Measurements from ENCODE around the gene NDRG3. TPM values are rescaled to one million over a fixed set of nuclear protein-coding genes. Genes with fewer than 3 reads are reported as not detected.

The NDRG3 gene
- 10 to 100 TPM; 29.0 to 91.4 (median 62.0) TPM for total RNA-seq
- 10 to 100 TPM; 40.4 to 54.4 (median 40.8) TPM for polyA plus RNA-seq
- long read RNA-seq, donor 1, partial matches to known transcripts, result 0 of 3 reads
- long read RNA-seq, donor 1, other reads (novel, unspliced or antisense), result 0 of 3 reads
- long read RNA-seq, donor 2, partial matches to known transcripts, result 22 of 26 reads
- long read RNA-seq, donor 2, other reads (novel, unspliced or antisense), result 0 of 26 reads
- long read RNA-seq, donor 3, partial matches to known transcripts, result 0 of 3 reads
- long read RNA-seq, donor 3, other reads (novel, unspliced or antisense), result 0 of 3 reads
- long read RNA-seq, donor 4, transcript NDRG3-201 (16 exons, 2,964 nt), result major isoform, 9 of 17 reads
- long read RNA-seq, donor 4, partial matches to known transcripts, result 4 of 17 reads
- long read RNA-seq, donor 4, other reads (novel, unspliced or antisense), result 4 of 17 reads
- long read RNA-seq, donor 5, transcript NDRG3-201 (16 exons, 2,964 nt), result major isoform, 173 of 201 reads
- long read RNA-seq, donor 5, partial matches to known transcripts, result 14 of 201 reads
- long read RNA-seq, donor 5, other reads (novel, unspliced or antisense), result 11 of 201 reads
- long read RNA-seq, donor 6, transcript NDRG3-201 (16 exons, 2,964 nt), result major isoform, 21 of 31 reads
- long read RNA-seq, donor 6, partial matches to known transcripts, result 2 of 31 reads
- long read RNA-seq, donor 6, other reads (novel, unspliced or antisense), result 7 of 31 reads
- long read RNA-seq, donor 7, partial matches to known transcripts, result 0 of 4 reads
- long read RNA-seq, donor 7, other reads (novel, unspliced or antisense), result 0 of 4 reads
- long read RNA-seq, donor 8, transcript NDRG3-201 (16 exons, 2,964 nt), result major isoform, 8 of 8 reads
- long read RNA-seq, donor 8, partial matches to known transcripts, result 0 of 8 reads
- long read RNA-seq, donor 8, other reads (novel, unspliced or antisense), result 0 of 8 reads
- long read RNA-seq, donor 9, partial matches to known transcripts, result 0 of 3 reads
- long read RNA-seq, donor 9, other reads (novel, unspliced or antisense), result 0 of 3 reads
- long read RNA-seq, donor 10, partial matches to known transcripts, result 0 of 3 reads
- long read RNA-seq, donor 10, other reads (novel, unspliced or antisense), result 0 of 3 reads

DNA sequence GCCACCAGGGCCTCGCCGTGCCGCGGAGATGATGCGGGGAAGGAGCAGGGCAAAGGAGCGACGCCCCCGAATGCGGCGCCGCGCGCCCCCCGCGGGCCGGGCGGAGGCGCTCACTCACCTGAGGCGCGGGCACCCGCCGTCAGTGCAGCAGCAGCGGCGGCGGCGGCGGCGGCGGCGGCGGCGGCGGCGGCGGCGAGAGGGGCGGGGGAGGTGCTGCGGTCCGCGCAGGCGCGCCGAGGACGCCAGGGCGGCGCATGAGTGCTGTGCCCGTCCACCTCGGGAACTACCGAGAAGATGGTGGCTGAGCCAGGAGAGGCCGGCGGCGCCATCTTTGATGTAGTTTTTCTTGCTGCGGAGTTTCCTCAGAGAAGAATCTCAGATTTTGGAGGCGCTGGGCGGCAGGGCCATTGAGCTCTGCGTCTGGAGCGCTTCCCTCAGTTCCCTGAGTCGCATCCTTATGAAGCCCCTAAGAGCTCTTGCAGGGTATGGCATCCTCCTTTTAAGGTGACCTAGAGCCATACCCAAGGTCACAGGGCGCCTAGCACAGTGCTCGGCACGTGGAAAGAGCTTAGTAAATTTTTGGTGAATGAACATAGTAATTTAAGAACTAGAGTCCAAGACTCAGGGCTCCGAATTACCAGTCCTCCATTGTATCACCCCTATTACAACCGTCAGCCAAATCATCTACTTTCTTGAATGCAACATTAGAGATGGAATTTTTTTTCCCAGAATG, at the start of gene NDRG3:
TSS of gene NDRG3 (minus strand) at position 164 of the 733 bp plus-strand sequence. CDS start 24,355 bp downstream, outside the sequence.
- H3K27me3 ChIP-seq, result no peaks in the 10 kb centered on the region
- intact Hi-C loops (cut with DNase I), result no loop called here
- 2 to 9% (median 4%) methylated on average over 11 to 62 of the region's 63 CpGs for WGBS, 4 donors
- H3K4me1 ChIP-seq (replicated peaks in 1 of 2), result peaks cover 15 to 34% of the 10 kb centered on the region in 2 donors
- H3K9me3 ChIP-seq (replicated peaks in 1 of 3), result no peaks in the 10 kb centered on the region
- DNase-seq, result peak; percentile 90 to 98 (median 96)
- TF ChIP-seq, protein P1, sequence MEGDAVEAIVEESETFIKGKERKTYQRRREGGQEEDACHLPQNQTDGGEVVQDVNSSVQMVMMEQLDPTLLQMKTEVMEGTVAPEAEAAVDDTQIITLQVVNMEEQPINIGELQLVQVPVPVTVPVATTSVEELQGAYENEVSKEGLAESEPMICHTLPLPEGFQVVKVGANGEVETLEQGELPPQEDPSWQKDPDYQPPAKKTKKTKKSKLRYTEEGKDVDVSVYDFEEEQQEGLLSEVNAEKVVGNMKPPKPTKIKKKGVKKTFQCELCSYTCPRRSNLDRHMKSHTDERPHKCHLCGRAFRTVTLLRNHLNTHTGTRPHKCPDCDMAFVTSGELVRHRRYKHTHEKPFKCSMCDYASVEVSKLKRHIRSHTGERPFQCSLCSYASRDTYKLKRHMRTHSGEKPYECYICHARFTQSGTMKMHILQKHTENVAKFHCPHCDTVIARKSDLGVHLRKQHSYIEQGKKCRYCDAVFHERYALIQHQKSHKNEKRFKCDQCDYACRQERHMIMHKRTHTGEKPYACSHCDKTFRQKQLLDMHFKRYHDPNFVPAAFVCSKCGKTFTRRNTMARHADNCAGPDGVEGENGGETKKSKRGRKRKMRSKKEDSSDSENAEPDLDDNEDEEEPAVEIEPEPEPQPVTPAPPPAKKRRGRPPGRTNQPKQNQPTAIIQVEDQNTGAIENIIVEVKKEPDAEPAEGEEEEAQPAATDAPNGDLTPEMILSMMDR (IDR thresholded peaks at IDR 0.05), result peak in 2 of 6 experiments; percentile 15 to 33
- peak in 1 of 2 donors; percentile 17 for TF ChIP-seq POLR2A (IDR thresholded peaks at IDR 0.05)
- H3K36me3 ChIP-seq (replicated peaks in 1 of 2), result no peaks in the 10 kb centered on the region
- H3K27ac ChIP-seq, result peak within 1 kb of the TSS in 4 of 5 donors; percentile 22 to 82 (median 72)
- H3K4me3 ChIP-seq, result peak within 1 kb of the TSS in 3 of 4 donors; percentile 2 to 92 (median 69)

- no peak overlapping the region for H3K4me3 ChIP-seq
- no peaks in the 10 kb centered on the region for H3K9me3 ChIP-seq (replicated peaks in 1 of 3)
- 89 to 100% (median 93%) methylated on average over 4 to 20 of the region's 20 CpGs for WGBS, 4 donors
- H3K27me3 ChIP-seq, result no peaks in the 10 kb centered on the region
- H3K4me1 ChIP-seq (replicated peaks in 1 of 2), result peaks cover 4 to 13% of the 10 kb centered on the region in 2 donors
- DNase-seq, result no peak
- H3K36me3 ChIP-seq (replicated peaks in 1 of 2), result peaks cover 0 to 75% of the 10 kb centered on the region in 2 donors
- TF ChIP-seq, protein P1 (IDR thresholded peaks at IDR 0.05), result no peak
- TF ChIP-seq POLR2A (IDR thresholded peaks at IDR 0.05), result no peak
- intact Hi-C loops (cut with DNase I), result no loop called here
- H3K27ac ChIP-seq, result no peak overlapping the region
These were observed 48.2 kb upstream of the NDRG3 start for GRCh38 chr20:36794116-36794474.

GRCh38 chr20:36793294-36794115, 47.6 kb upstream of the NDRG3 start:
- no peak for DNase-seq
- peaks cover 4 to 13% of the 10 kb centered on the region in 2 donors for H3K4me1 ChIP-seq (replicated peaks in 1 of 2)
- peaks cover 0 to 69% of the 10 kb centered on the region in 2 donors for H3K36me3 ChIP-seq (replicated peaks in 1 of 2)
- WGBS, 4 donors, result 90 to 93% (median 90%) methylated on average over 14 to 36 of the region's 36 CpGs
- no peak overlapping the region for H3K4me3 ChIP-seq
- TF ChIP-seq, protein P1 (IDR thresholded peaks at IDR 0.05), result no peak
- TF ChIP-seq POLR2A (IDR thresholded peaks at IDR 0.05), result no peak
- no peaks in the 10 kb centered on the region for H3K27me3 ChIP-seq
- intact Hi-C loops (cut with DNase I), result no loop called here
- H3K9me3 ChIP-seq (replicated peaks in 1 of 3), result no peaks in the 10 kb centered on the region
- no peak overlapping the region for H3K27ac ChIP-seq
